Prostate gland (tissue), 2 donors: Measurements from ENCODE around the gene CEP41. TPM values are rescaled to one million over a fixed set of nuclear protein-coding genes. Genes with fewer than 3 reads are reported as not detected.

ENCODE experiments used
- DNase-seq: peaks from one replicate; pipeline ENCODE4 v3.0.0-alpha.2; 2019; ENCODE audit warnings: low spot score
- H3K27ac ChIP-seq, 2 donors: fragments of 200-600 bp; sonication (generic); 2 replicates each; pipeline ENCODE4 v1.5.1; 2017 to 2019
- H3K27me3 ChIP-seq: fragments of 200-600 bp; sonication (generic); replicated peaks from 2 replicates; pipeline ENCODE4 v1.5.1; 2019; ENCODE audit not compliant: insufficient read depth
- H3K36me3 ChIP-seq, 2 donors: fragments of 200-600 bp; sonication (generic); 1 replicate in 1 of 2; 2 replicates in 1 of 2; pipeline versions ENCODE4 v1.5.1 to v1.8.1; 2017 to 2019
- H3K4me1 ChIP-seq: fragments of 200-600 bp; sonication (generic); replicated peaks from 2 replicates; pipeline ENCODE4 v1.5.1; 2019
- H3K4me3 ChIP-seq, 2 donors: fragments of 200-600 bp; sonication (generic); 2 replicates each; pipeline ENCODE4 v1.5.1; 2017 to 2019
- H3K9me3 ChIP-seq: fragments of 200-600 bp; sonication (generic); 2 replicates; pipeline ENCODE4 v1.5.1; 2017
- POLR2A ChIP-seq: fragments of 450-650 bp; IDR thresholded peaks from one replicate; pipeline ENCODE4 v1.6.1; 2016; ENCODE audit warnings: antibody characterized with exemption, mild to moderate bottlenecking
- POLR2AphosphoS5 ChIP-seq: sonication (generic); formaldehyde crosslinking; IDR thresholded peaks from one replicate; pipeline ENCODE4 v1.6.1; 2017; ENCODE audit warnings: antibody characterized with exemption
- WGBS: methylation state at CpG from one replicate; pipeline ENCODE4 v1.1.5; 2018; 5-methylcytosine and 5-hydroxymethylcytosine counted together
- intact Hi-C: fragments of 100-400 bp; cut with DNase I; formaldehyde crosslinking; loops from one replicate; pipeline ENCODE4 v1.14.2; 2022
- total RNA-seq, 2 donors: library from RNA; depleted of rRNA; stranded (reverse); fragments of >200 nt; gene quantifications; one replicate each; pipeline ENCODE4 v1.1.0, GENCODE V29; 2016
- TF ChIP-seq, protein P1 (sequence below), 4 experiments: fragments of 200-600 bp in 2 of 4; fragments of 450-650 bp in 2 of 4; sonication (generic) in 2 of 4; IDR thresholded peaks; 1 replicate in 3 of 4; 2 replicates in 1 of 4; pipeline ENCODE4 v1.5.1; 2016 to 2019; ENCODE audit warnings: antibody characterized with exemption in 4 of 4, mild to moderate bottlenecking in 2 of 4, moderate library complexity in 2 of 4

Gene CEP41
- total RNA-seq, 2 donors from 2014 or later, result 6.6 to 16.2 TPM

DNA sequence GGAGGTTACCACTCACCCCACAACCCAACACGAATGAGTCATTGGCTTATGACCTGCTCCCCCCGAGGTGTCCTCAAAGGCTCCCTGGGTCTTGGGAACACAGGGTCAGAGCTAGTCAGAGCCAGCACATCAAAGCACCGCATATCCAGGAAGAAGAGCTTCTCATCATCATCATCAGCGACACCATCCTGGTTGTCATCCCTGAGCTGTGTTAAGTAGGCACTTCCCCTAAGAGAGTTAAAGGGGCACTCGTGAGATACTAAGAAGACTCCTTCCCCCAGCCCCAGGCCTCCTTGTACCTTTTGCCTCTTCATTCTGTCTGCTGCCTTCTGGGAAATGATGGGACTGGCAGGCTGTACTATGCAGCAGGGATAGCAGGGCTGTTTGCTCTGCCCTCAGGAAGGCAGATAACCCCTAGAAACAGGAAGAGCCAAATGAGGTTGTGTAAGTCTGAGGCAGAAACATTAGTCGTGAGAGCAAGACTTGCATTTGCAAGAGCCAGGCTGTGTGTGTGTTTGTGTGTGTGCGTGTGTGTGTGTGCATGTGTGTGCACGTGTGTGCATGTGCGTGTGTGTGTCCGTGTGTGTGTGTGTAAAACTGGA is 71.6 kb downstream of the CEP41 start:
- Histone ChIP-seq H3K4me1 (peaks cover 16% of the 10 kb centered on the region), H3K27ac (peak overlapping the region; percentile 54 to 58), H3K4me3 (no peak overlapping the region), H3K36me3 (no peaks in the 10 kb centered on the region), H3K9me3 (no peaks in the 10 kb centered on the region), H3K27me3 (no peaks in the 10 kb centered on the region)
- TF ChIP-seq, protein P1, sequence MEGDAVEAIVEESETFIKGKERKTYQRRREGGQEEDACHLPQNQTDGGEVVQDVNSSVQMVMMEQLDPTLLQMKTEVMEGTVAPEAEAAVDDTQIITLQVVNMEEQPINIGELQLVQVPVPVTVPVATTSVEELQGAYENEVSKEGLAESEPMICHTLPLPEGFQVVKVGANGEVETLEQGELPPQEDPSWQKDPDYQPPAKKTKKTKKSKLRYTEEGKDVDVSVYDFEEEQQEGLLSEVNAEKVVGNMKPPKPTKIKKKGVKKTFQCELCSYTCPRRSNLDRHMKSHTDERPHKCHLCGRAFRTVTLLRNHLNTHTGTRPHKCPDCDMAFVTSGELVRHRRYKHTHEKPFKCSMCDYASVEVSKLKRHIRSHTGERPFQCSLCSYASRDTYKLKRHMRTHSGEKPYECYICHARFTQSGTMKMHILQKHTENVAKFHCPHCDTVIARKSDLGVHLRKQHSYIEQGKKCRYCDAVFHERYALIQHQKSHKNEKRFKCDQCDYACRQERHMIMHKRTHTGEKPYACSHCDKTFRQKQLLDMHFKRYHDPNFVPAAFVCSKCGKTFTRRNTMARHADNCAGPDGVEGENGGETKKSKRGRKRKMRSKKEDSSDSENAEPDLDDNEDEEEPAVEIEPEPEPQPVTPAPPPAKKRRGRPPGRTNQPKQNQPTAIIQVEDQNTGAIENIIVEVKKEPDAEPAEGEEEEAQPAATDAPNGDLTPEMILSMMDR (IDR thresholded peaks at IDR 0.05), result no peak
- TF ChIP-seq POLR2AphosphoS5 (no peak), POLR2A (no peak)
- 31% methylated on average over 10 of the region's 10 CpGs for WGBS
- intact Hi-C loops, result no loop called here
- DNase-seq, result no peak

DNA sequence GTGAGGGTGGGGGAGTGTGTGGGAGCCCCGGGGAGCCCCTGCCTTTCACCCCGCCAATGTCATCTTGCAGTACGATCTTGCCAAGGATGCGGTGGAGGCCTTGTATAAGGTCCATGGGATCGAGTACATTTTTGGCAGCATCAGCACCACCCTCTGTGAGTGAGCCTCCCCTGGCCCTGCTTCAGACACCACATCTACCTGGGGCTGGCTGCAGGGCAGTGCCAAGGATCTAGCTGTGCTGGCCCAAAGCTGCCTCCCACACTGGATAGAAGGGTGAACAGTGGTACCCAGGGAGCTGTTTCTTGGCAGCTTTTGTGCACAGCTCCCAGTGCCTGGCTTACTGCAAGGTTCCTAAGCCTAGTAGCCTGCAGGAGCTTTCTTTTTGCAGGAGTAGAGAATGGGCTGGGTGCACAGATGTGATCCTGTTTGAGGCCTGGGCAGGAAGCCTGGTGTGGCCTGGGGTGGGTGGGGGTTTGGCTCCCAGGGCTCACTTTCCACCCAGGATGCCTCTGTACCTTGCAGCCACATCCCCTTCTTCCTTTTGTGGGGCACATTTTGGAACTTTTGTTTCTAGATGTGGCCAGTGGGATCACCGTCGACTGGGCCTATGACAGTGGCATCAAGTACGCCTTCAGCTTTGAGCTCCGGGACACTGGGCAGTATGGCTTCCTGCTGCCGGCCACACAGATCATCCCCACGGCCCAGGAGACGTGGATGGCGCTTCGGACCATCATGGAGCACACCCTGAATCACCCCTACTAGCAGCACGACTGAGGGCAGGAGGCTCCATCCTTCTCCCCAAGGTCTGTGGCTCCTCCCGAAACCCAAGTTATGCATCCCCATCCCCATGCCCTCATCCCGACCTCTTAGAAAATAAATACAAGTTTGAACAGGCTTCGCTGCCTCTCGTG is 72.7 kb downstream of the CEP41 start:
- Histone ChIP-seq H3K9me3 (no peaks in the 10 kb centered on the region), H3K36me3 (no peaks in the 10 kb centered on the region), H3K4me1 (peaks cover 12% of the 10 kb centered on the region), H3K4me3 (no peak overlapping the region), H3K27ac (peak overlapping the region; percentile 54 to 58), H3K27me3 (no peaks in the 10 kb centered on the region)
- intact Hi-C loops, result no loop called here
- no peak for DNase-seq
- WGBS, result 71% methylated on average over 18 of the region's 19 CpGs
- TF ChIP-seq POLR2A, result no peak
- TF ChIP-seq, protein P1 (IDR thresholded peaks at IDR 0.05), result no peak
- TF ChIP-seq POLR2AphosphoS5, result no peak

DNA sequence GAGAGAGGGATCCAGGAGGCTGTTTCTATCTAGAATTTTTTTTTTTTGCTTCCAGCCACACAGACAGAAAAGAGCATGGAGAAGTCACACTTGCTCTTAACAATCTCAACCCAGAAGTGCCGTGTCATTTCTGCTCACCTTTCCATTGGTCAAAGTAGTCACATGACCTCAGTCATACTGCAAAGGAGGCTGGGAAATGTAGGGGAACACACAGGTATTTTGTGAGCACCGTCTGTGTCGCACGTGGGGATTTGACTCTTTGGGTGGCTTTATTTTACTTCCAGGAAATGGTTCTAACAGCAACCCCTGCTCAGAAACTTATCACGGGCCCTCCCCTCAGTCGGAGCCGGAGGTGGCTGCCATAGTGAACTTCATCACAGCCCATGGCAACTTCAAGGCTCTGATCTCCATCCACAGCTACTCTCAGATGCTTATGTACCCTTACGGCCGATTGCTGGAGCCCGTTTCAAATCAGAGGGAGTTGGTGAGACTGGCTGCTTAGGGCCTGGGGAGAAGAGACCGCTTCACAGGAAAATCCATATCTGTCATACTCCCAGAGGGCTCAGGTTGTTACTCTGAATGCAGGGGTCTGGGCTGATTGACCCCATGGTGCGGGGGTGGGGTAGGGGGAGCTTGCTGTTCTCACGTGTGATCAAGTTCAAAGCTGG is 73.6 kb downstream of the CEP41 start:
- H3K9me3 ChIP-seq, result no peaks in the 10 kb centered on the region
- intact Hi-C loops, result no loop called here
- peaks cover 12% of the 10 kb centered on the region for H3K4me1 ChIP-seq
- DNase-seq, result no peak
- H3K4me3 ChIP-seq, result no peak overlapping the region
- TF ChIP-seq, protein P1 (IDR thresholded peaks at IDR 0.05), result no peak
- TF ChIP-seq POLR2A (no peak), POLR2AphosphoS5 (no peak)
- H3K27me3 ChIP-seq, result no peaks in the 10 kb centered on the region
- H3K27ac ChIP-seq, result no peak overlapping the region
- WGBS, result 94% methylated on average over 13 of the region's 13 CpGs
- H3K36me3 ChIP-seq, result no peaks in the 10 kb centered on the region

DNA sequence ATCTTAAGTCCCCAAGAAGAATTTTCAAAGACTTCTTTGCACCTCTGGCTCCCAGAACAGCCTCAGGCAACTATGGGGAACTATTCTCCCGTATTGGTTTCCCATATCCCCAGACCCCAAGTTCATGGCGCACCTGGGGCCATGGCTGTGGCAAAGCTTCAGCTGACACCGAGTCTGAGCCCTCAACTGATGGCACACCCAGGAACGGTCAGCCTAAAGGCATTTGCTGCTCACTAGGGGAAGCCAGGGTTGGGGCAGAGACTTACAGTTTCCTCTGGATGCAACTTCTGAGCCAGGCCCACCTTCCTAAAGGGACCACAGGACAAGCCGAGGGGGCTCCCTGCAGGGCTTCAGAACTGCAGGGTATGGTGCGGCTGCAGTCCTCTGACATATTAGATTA is 74.3 kb downstream of the CEP41 start:
- H3K27ac ChIP-seq, result no peak overlapping the region
- TF ChIP-seq POLR2A (no peak), POLR2AphosphoS5 (no peak)
- TF ChIP-seq, protein P1 (IDR thresholded peaks at IDR 0.05), result no peak
- 95% methylated on average over 6 of the region's 6 CpGs for WGBS
- no peaks in the 10 kb centered on the region for H3K27me3 ChIP-seq
- peaks cover 12% of the 10 kb centered on the region for H3K4me1 ChIP-seq
- intact Hi-C loops, result no loop called here
- DNase-seq, result no peak
- H3K9me3 ChIP-seq, result no peaks in the 10 kb centered on the region
- H3K4me3 ChIP-seq, result no peak overlapping the region
- no peaks in the 10 kb centered on the region for H3K36me3 ChIP-seq
